Epithelial cell of esophagus (primary cell): Measurements from ENCODE around the gene NLRC5.
"Not testable (repeated sequence)": the region's sequence is repeated elsewhere in the genome, so short reads cannot be mapped to it uniquely, and the experiment has no call there.

Experiments
- DNase-seq: peaks from one replicate; pipeline ENCODE4 v3.0.0; 2010; ENCODE audit warnings: low read depth
- H3K4me3 ChIP-seq: 2 replicates; pipeline ENCODE4 v1.5.1; 2011; ENCODE audit warnings: mild to moderate bottlenecking, low read length, control low read depth
- CTCF ChIP-seq: IDR thresholded peaks from 2 replicates; pipeline ENCODE4 v1.5.1; 2011; ENCODE audit warnings: low read depth, mild to moderate bottlenecking, low read length, control low read depth, inconsistent platforms; ENCODE audit not compliant: insufficient read depth; ENCODE audit errors: missing control alignments

The NLRC5 gene

DNA sequence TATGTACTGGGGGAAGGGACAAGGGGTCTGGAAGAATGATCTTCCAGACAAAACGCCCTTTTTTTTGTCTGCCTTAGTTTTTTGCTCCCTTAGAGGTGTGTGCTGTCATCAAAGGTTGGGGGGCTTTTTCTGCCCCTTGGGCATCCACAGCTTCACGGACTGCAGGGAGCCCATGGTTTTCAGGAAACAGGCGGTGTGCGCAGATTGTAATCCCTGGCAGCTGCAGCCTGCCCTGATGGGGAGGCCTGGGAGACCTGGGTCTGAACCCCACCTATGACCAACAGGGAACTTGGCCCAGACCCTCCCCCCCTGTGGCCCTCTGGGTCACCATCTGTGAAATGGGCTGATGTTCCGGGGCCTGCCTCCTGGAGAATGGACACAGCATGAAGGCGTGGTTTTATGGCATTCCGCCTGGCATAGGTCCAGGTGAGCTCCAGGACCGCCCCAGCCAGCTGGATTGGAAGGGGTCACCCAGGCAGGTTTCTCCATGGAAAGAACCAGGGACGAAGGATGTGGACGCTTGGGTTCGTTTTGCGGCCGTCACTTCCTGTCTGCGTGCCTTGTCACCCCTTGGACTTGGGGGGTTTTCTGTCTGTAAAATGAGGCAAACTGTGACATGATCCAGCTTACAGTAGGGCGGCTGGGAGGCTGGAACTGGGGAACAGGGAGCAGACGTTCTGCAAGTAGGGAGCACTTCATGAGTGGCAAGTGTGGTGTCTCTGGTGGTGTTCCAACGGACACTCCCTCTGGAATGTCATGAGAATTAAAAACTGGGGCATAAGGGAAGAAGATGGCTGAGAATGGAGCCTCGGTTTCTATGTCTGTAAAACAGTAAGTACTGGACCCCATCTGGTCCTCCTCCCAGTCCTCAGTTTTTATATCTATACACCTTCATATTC, 104.6 kb downstream of the NLRC5 start:
- H3K4me3 ChIP-seq: no peak overlapping the region
- TF ChIP-seq CTCF: no peak
- DNase-seq: no peak

DNA sequence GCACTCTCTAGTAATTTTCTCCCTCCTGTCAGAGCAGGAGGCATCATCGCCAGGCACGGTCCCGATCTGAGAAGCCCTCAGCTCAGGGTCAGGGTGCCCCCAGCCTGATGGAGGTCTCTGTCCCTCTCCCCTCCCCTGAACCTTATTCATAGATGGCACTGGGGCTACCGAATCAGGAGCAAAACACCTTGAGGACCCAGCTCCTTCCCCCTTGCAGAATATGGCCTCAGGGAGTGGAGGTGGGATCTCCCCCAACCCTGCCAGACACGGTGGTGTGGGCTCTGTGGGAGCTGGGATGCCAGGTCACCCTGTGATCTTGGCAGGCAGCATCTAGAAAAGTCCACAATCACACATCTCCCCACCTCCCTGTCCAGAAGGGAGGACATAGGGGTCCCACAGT, 105.6 kb downstream of the NLRC5 start:
- DNase-seq: no peak
- TF ChIP-seq CTCF: no peak
- no peak overlapping the region for H3K4me3 ChIP-seq

DNA sequence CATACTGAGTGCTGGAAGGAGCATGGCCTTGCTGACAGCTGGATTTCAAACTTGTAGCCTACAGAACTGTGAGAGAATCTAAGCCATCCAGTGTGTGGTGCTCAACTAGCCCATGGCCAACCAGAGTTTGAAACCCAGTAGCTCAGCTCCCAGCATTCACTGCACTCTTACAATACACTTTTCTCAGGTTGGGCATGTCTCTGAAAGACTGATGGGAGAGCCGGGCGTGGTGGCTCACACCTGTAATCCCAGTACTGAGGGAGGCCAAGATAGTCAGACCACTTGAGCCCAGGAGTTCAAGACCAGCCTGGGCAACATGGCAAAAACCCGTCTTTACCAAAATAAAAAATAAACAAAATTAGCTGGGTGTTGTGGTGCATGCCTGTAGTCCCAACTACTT, 106.8 kb downstream of the NLRC5 start:
- no peak for DNase-seq
- TF ChIP-seq CTCF: no peak
- H3K4me3 ChIP-seq: no peak overlapping the region

GRCh38 chr16:57096793-57097192, 107.4 kb downstream of the NLRC5 start:
- H3K4me3 ChIP-seq: no peak overlapping the region
- DNase-seq: no peak
- no peak for TF ChIP-seq CTCF

GRCh38 chr16:57098188-57098841, 109.0 kb downstream of the NLRC5 start:
- no peak overlapping the region for H3K4me3 ChIP-seq
- no peak for DNase-seq
- no peak for TF ChIP-seq CTCF

- not testable (repeated sequence) for H3K4me3 ChIP-seq
- DNase-seq: peak; percentile 17
Measured at GRCh38 chr16:57099965-57100364, 110.6 kb downstream of the NLRC5 start.

DNA sequence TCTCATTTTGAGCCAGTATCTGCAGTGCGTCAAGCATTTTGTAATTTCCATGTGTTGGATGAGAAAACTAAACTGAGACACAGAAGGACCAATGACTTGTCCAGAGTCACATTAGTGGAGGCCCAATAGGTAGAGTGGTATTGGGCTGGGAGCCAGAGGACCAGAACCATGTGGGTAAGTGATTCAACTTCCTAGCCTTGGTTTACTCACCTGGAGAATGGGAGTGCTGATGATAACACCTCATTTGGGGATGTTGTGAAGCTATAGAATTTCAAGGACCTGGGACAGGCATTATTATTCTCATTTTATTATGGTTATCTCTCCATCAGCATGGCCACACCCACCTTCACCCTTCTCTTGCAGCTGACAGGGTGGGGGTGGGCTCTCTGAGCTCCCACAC, 111.1 kb downstream of the NLRC5 start:
- TF ChIP-seq CTCF: no peak
- DNase-seq: no peak
- H3K4me3 ChIP-seq: no peak overlapping the region
